Gastrocnemius medialis (tissue), 4 donors: ENCODE measurements around the gene PLAC1.

Experiments used
- CTCF ChIP-seq, 5 experiments: fragments of 450-650 bp in 3 of 5; fragments of 200-600 bp in 2 of 5; sonication (generic) in 2 of 5; IDR thresholded peaks in 4 of 5; conservative IDR thresholded peaks in 1 of 5; 1 replicate in 4 of 5; 2 replicates in 1 of 5; pipeline ENCODE4 v1.5.1; 2016 to 2019; ENCODE audit warnings: antibody characterized with exemption in 5 of 5, mild to moderate bottlenecking in 3 of 5, moderate library complexity in 3 of 5
- POLR2A ChIP-seq, 2 donors: fragments of 450-650 bp; IDR thresholded peaks; one replicate each; pipeline ENCODE4 v1.6.1; 2017; ENCODE audit warnings: antibody characterized with exemption in 2 of 2, mild to moderate bottlenecking in 2 of 2, moderate library complexity in 2 of 2

DNA sequence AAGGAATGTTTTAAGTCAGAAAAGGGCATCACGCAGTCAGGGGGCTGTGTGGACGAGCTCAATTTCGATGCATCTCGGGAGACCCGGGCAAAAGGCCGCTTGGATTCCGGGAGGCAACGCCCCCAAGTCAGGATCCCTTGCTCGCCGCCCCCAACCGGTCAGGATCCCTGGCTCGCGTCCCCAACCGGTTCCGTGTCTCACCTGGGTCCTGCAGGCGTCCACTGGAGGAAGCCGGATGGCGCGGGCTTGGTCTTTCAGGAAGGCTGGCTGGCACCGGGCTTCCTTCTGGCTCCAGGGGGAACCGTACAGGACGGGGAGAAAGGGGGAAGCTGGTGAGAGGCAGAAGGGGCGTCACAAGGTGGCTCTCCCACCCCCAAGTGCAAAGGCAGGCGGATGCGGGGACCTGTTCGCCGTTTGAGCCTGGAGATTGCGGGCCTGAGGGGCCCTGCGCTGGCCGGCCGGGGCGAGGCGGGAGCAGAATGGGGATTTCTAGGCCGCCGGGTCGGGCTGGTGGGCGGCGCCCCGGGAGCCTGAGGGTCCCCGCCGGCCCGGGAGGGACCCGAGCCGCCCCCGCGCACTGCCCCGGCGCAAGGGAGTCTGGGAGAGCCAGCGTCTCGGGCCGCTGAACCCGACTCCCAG is 113.6 kb downstream of the PLAC1 start:
- TF ChIP-seq CTCF (IDR thresholded peaks at IDR 0.05 in 4 of 5, conservative IDR thresholded peaks at IDR 0.05 in 1 of 5) (no peak), POLR2A (IDR thresholded peaks at IDR 0.05) (no peak)
